GM19395 (cell line): Measurements from ENCODE around the gene SMPDL3A.

ENCODE experiments used
- ATAC-seq: cut with Tn5 transposase; IDR thresholded peaks from one replicate; pipeline ENCODE4 v1.9.1; 2021; ENCODE audit warnings: mild to moderate bottlenecking, moderate library complexity; ENCODE audit not compliant: unreplicated experiment

SMPDL3A gene

GRCh38 chr6:122845916-122846612 is 57.0 kb downstream of the SMPDL3A start:
- ATAC-seq = no peak

GRCh38 chr6:122853259-122853995 is 64.4 kb downstream of the SMPDL3A start:
- ATAC-seq = peak; percentile 87
